Lung (tissue), 12 donors: ENCODE results near the gene EXOC2. TPM values are rescaled to one million over a fixed set of nuclear protein-coding genes. Genes with fewer than 3 reads are reported as not detected.
"Not testable (repeated sequence)": the region's sequence is repeated elsewhere in the genome, so short reads cannot be mapped to it uniquely, and the experiment has no call there.

ENCODE experiments used
- ATAC-seq: fragments of 200-7000 bp; cut with Tn5 transposase; one replicate; pipeline ENCODE4 v1.9.1; 2020; ENCODE audit warnings: moderate number of reproducible peaks; ENCODE audit not compliant: insufficient read depth, low FRiP score
- DNase-seq, 3 donors: peaks; one replicate each; pipeline ENCODE4 v3.0.0-alpha.2; 2013 to 2017
- H3K27ac ChIP-seq, 2 donors: one replicate each; pipeline ENCODE4 v1.5.1; 2013; ENCODE audit warnings: mild to moderate bottlenecking in 2 of 2, moderate library complexity in 2 of 2, control low read depth in 1 of 2, inconsistent platforms in 1 of 2, low read depth in 1 of 2, low read length in 1 of 2
- H3K27me3 ChIP-seq, 3 donors: one replicate each; pipeline ENCODE4 v1.5.1; 2013; ENCODE audit warnings: low read length in 2 of 3; ENCODE audit not compliant: control insufficient read depth in 3 of 3, insufficient read depth in 3 of 3
- H3K36me3 ChIP-seq, 4 donors: one replicate each; pipeline ENCODE4 v1.5.1; 2013; ENCODE audit warnings: low read length in 4 of 4, mild to moderate bottlenecking in 1 of 4, moderate library complexity in 1 of 4; ENCODE audit not compliant: control insufficient read depth in 4 of 4, insufficient read depth in 4 of 4
- H3K4me1 ChIP-seq, 5 donors: one replicate each; pipeline ENCODE4 v1.5.1; 2013; ENCODE audit warnings: low read length in 5 of 5, mild to moderate bottlenecking in 2 of 5, moderate library complexity in 1 of 5; ENCODE audit not compliant: control insufficient read depth in 5 of 5, insufficient read depth in 5 of 5
- H3K4me3 ChIP-seq: one replicate; pipeline ENCODE4 v1.5.1; 2013; ENCODE audit warnings: mild to moderate bottlenecking, control low read depth, moderate library complexity
- H3K9ac ChIP-seq, 2 donors: one replicate each; pipeline ENCODE4 v1.5.1; 2013; ENCODE audit warnings: low read length in 2 of 2, control low read depth in 1 of 2; ENCODE audit not compliant: insufficient read depth in 1 of 2
- H3K9me3 ChIP-seq, 4 donors: one replicate each; pipeline ENCODE4 v1.5.1; 2013; ENCODE audit warnings: low read length in 3 of 4, mild to moderate bottlenecking in 1 of 4, moderate library complexity in 1 of 4; ENCODE audit not compliant: control insufficient read depth in 4 of 4, insufficient read depth in 3 of 4
- CTCF ChIP-seq: IDR thresholded peaks from 2 replicates; pipeline ENCODE4 v1.5.1; 2012; ENCODE audit warnings: mild to moderate bottlenecking; ENCODE audit errors: control extremely low read depth, extremely low read depth
- WGBS, 2 donors: extraction: QIAGEN DNeasy Blood & Tissue Kit; methylation state at CpG; one replicate each; pipeline ENCODE4 v1.1.7; 2013; 5-methylcytosine and 5-hydroxymethylcytosine counted together
- polyA plus RNA-seq, 2 donors: library from polyadenylated mRNA; stranded (reverse); fragments of 200-250 nt; gene quantifications; one replicate each; pipeline ENCODE4 v1.2.1, GENCODE V29; 2013
- total RNA-seq, 2 donors: library from RNA; depleted of rRNA in 1 of 2; stranded (reverse); fragments of >200 nt in 1 of 2; gene quantifications; one replicate each; pipeline ENCODE4 v1.2.1, GENCODE V29; 2014 to 2021
- donor health status: control.
- donor health status: control.
- donor health status: Bipolar disorder and iron deficiency.
- donor health status: healthy.
- donor health status: DM: yes; HTN: yes; CAD: no.

Gene EXOC2
- total and polyA plus RNA-seq, 4 donors: 6.3 to 33.0 (median 12.8) TPM

GRCh38 chr6:562052-562676, 130.8 kb downstream of the EXOC2 start:
- Histone ChIP-seq H3K4me1 (no peaks in the 10 kb centered on the region), H3K36me3 (peaks cover 14 to 19% (median 16%) of the 10 kb centered on the region in 4 donors), H3K9me3 (no peaks in the 10 kb centered on the region), H3K9ac (no peak overlapping the region), H3K27me3 (no peaks in the 10 kb centered on the region), H3K27ac (no peak overlapping the region), H3K4me3 (no peak overlapping the region)
- TF ChIP-seq CTCF: no peak
- DNase-seq (no peak), ATAC-seq (no peak)
- 90 to 97% methylated on average over 15 of the region's 15 CpGs for WGBS, 2 donors

GRCh38 chr6:561335-561734, 131.6 kb downstream of the EXOC2 start:
- H3K9me3 ChIP-seq, H3K4me3 ChIP-seq, H3K4me1 ChIP-seq, H3K27ac ChIP-seq, ATAC-seq, H3K27me3 ChIP-seq, H3K9ac ChIP-seq, DNase-seq: not testable (repeated sequence)
- H3K36me3 ChIP-seq: peaks cover 14 to 18% (median 16%) of the 10 kb centered on the region in 4 donors
- WGBS, 2 donors: 96% methylated on average over 7 of the region's 7 CpGs

- WGBS, 2 donors: 87 to 90% methylated on average over 3 of the region's 3 CpGs
- H3K27me3 ChIP-seq: no peaks in the 10 kb centered on the region
- no peak overlapping the region for H3K27ac ChIP-seq
- TF ChIP-seq CTCF: no peak
- no peaks in the 10 kb centered on the region for H3K4me1 ChIP-seq
- H3K9ac ChIP-seq: no peak overlapping the region
- H3K36me3 ChIP-seq: peaks cover 12 to 22% (median 18%) of the 10 kb centered on the region in 4 donors
- ATAC-seq (no peak), DNase-seq (no peak)
- no peaks in the 10 kb centered on the region for H3K9me3 ChIP-seq
- no peak overlapping the region for H3K4me3 ChIP-seq
Measured at GRCh38 chr6:558959-559358, 134.0 kb downstream of the EXOC2 start.

GRCh38 chr6:558089-558488, 134.8 kb downstream of the EXOC2 start:
- no peak for ATAC-seq
- peak in 1 of 3 donors; percentile 12 for DNase-seq
- Histone ChIP-seq H3K36me3 (peaks cover 9 to 22% (median 17%) of the 10 kb centered on the region in 4 donors), H3K9me3 (no peaks in the 10 kb centered on the region), H3K9ac (no peak overlapping the region), H3K4me3 (no peak overlapping the region), H3K4me1 (no peaks in the 10 kb centered on the region), H3K27ac (no peak overlapping the region), H3K27me3 (no peaks in the 10 kb centered on the region)
- TF ChIP-seq CTCF: no peak
